K562 (cell line): ENCODE results near the gene C1QTNF8. TPM values are rescaled to one million over a fixed set of nuclear protein-coding genes. Genes with fewer than 3 reads are reported as not detected.

ENCODE experiments used
- ATAC-seq: fragments of 200-7000 bp; cut with Tn5 transposase; 3 replicates; pipeline ENCODE4 v1.9.1; 2020; ENCODE audit warnings: moderate library complexity
- BruUV-seq: library from RNA; stranded (reverse); fragments of 400-500 nt; replicated peaks from 2 replicates; lab custom pipeline; 2021; lab: Mats Ljungman, UMichigan
- CTCF ChIA-PET: fragments of 300-600 bp; formaldehyde crosslinking; extraction: SDS; loops from one replicate; lab custom pipeline; 2021; ENCODE audit warnings: low intra/inter-chr PET ratio; lab: Yijun Ruan, JAX
- POLR2A ChIA-PET: fragments of 300-600, 350-650 bp; sonication (Branson Sonifier 250); formaldehyde crosslinking; extraction: SDS; loops from one replicate; lab custom pipeline; 2021; ENCODE audit warnings: antibody characterized with exemption, inconsistent platforms; lab: Yijun Ruan, JAX
- DNase-seq, 4 experiments: peaks; one replicate each; pipeline versions ENCODE4 v3.0.0 to v3.0.0-alpha.2; 2011 to 2018; ENCODE audit warnings: low spot score in 3 of 4, mixed read lengths in 3 of 4; ENCODE audit errors: extremely low read depth in 1 of 4
- FAIRE-seq: peaks from 2 replicates; lab custom pipeline; 2011; peaks lifted over from hg19 to GRCh38; lab: Jason Lieb, UNC
- H2AFZ ChIP-seq: 2 replicates; pipeline ENCODE4 v1.6.0; 2011; ENCODE audit warnings: low read depth, low read length, control low read depth, inconsistent platforms
- H3K27ac ChIP-seq: fragments of 200-600 bp; 3 replicates; pipeline ENCODE4 v1.8.0; 2011; ENCODE audit warnings: low read depth, mild to moderate bottlenecking, control low read depth, inconsistent platforms, low read length, moderate library complexity, mixed read lengths; ENCODE audit errors: extremely low read depth
- H3K27me3 ChIP-seq, 2 experiments: fragments of 300-600 bp in 1 of 2; 2 replicates in 1 of 2; 3 replicates in 1 of 2; pipeline versions ENCODE4 v1.6.0 to v1.8.0; 2011; ENCODE audit warnings: inconsistent platforms in 2 of 2, low read length in 2 of 2, mild to moderate bottlenecking in 1 of 2, mixed read lengths in 1 of 2, moderate library complexity in 1 of 2; ENCODE audit not compliant: control insufficient read depth in 2 of 2, insufficient read depth in 2 of 2
- H3K36me3 ChIP-seq: fragments of 300-600 bp; 3 replicates; pipeline ENCODE4 v1.8.0; 2011; ENCODE audit warnings: mild to moderate bottlenecking, low read length, inconsistent platforms; ENCODE audit not compliant: control insufficient read depth, insufficient read depth
- H3K4me1 ChIP-seq, 2 experiments: fragments of 200-600 bp in 1 of 2; replicated peaks in 1 of 2; 2 replicates in 1 of 2; 3 replicates in 1 of 2; pipeline versions ENCODE4 v1.5.1 to v1.8.0; 2011; ENCODE audit warnings: inconsistent platforms in 2 of 2, low read length in 2 of 2, mild to moderate bottlenecking in 1 of 2, mixed read lengths in 1 of 2, moderate library complexity in 1 of 2; ENCODE audit not compliant: control insufficient read depth in 2 of 2, insufficient read depth in 2 of 2
- H3K4me2 ChIP-seq: 2 replicates; pipeline ENCODE4 v1.6.1; 2011; ENCODE audit warnings: low read length, control low read depth, inconsistent platforms, mixed read lengths; ENCODE audit not compliant: insufficient read depth
- H3K4me3 ChIP-seq: fragments of 200-600 bp; sonication (generic), shearing (Covaris generic); 2 replicates; pipeline ENCODE4 v1.5.1; 2016; ENCODE audit warnings: control low read depth, inconsistent platforms
- H3K79me2 ChIP-seq: fragments of 200-600 bp; 3 replicates; pipeline ENCODE4 v1.8.0; 2011; ENCODE audit warnings: low read length, inconsistent platforms; ENCODE audit not compliant: control insufficient read depth, insufficient read depth
- H3K9ac ChIP-seq, 2 experiments: 2 replicates each; pipeline versions ENCODE4 v1.6.0 to v1.6.1; 2011; ENCODE audit warnings: low read depth in 2 of 2, low read length in 2 of 2, control low read depth in 1 of 2, inconsistent platforms in 1 of 2, mild to moderate bottlenecking in 1 of 2, mixed read lengths in 1 of 2; ENCODE audit not compliant: insufficient read depth in 1 of 2
- H3K9me1 ChIP-seq: one replicate; pipeline ENCODE4 v1.6.0; 2011; ENCODE audit warnings: inconsistent platforms, mild to moderate bottlenecking, low read length, moderate library complexity; ENCODE audit not compliant: control insufficient read depth, insufficient read depth
- H3K9me3 ChIP-seq: replicated peaks from 2 replicates; pipeline ENCODE4 v1.5.1; 2011; ENCODE audit warnings: low read depth, low read length, inconsistent platforms; ENCODE audit not compliant: control insufficient read depth, insufficient read depth
- H4K20me1 ChIP-seq: replicated peaks from 2 replicates; pipeline ENCODE4 v1.6.1; 2011; ENCODE audit warnings: low read length, inconsistent platforms, mixed read lengths; ENCODE audit not compliant: control insufficient read depth, insufficient read depth
- CBX3 ChIP-seq, 2 experiments: IDR thresholded peaks; 1 replicate in 1 of 2; 2 replicates in 1 of 2; pipeline ENCODE4 v1.6.1; 2012; ENCODE audit warnings: inconsistent platforms in 2 of 2, low read length in 2 of 2, borderline replicate concordance in 1 of 2, control low read depth in 1 of 2
- EHMT2 ChIP-seq: fragments of 450-650 bp; IDR thresholded peaks from 2 replicates; pipeline ENCODE4 v1.6.1; 2018; ENCODE audit warnings: antibody characterized with exemption
- FOXK1 ChIP-seq: sonication (generic); formaldehyde crosslinking; IDR thresholded peaks from 2 replicates; pipeline ENCODE4 v1.8.0; 2022; ENCODE audit warnings: missing genetic modification reagents, mild to moderate bottlenecking, borderline replicate concordance
- U2AF1 ChIP-seq: fragments of 200-400 bp; formaldehyde crosslinking; optimal IDR thresholded peaks from 2 replicates; pipeline ENCODE3; 2017; ENCODE audit warnings: mild to moderate bottlenecking, low read depth, low read length, moderate library complexity
- UBTF ChIP-seq, 2 experiments: IDR thresholded peaks; 2 replicates each; pipeline ENCODE4 v1.6.1; 2012; ENCODE audit warnings: improper control_type of control experiment in 2 of 2, low read depth in 2 of 2, low read length in 2 of 2, borderline replicate concordance in 1 of 2
- ZFP36 ChIP-seq: fragments of 150-350 bp; IDR thresholded peaks from 2 replicates; pipeline ENCODE4 v1.6.1; 2018; ENCODE audit warnings: low read length, low read depth; ENCODE audit not compliant: partially characterized antibody
- WGBS: fragments of 100-300 bp; shearing (Covaris generic); methylation state at CpG from one replicate; pipeline ENCODE4 v1.1.6; 2016; ENCODE audit warnings: low coverage, mixed read lengths; ENCODE audit not compliant: insufficient coverage; ENCODE audit errors: missing lambda C conversion rate; 5-methylcytosine and 5-hydroxymethylcytosine counted together
- in situ Hi-C: fragments of 300-500 bp; cut with MboI; formaldehyde crosslinking; loops from 4 replicates; pipeline ENCODE4 v1.15.0; 2018; ENCODE audit warnings: inconsistent platforms, mixed read lengths
- intact Hi-C: fragments of 100-400 bp; cut with micrococcal nuclease; formaldehyde crosslinking; loops from 2 replicates; pipeline ENCODE4 v1.14.2; 2022
- polyA plus RNA-seq, 8 experiments: library from polyadenylated mRNA; depleted of rRNA in 4 of 8; stranded (reverse) in 5 of 8; unstranded in 3 of 8; fragments of >200 nt; fragmentation: Nextera tagmentation in 2 of 8; fragmentation: Illumina TruSeq in 1 of 8; extraction: Ambion mirVana in 2 of 8; extraction: Trizol in 1 of 8; gene quantifications; 2 replicates each; pipeline versions ENCODE4 v1.2.1 to v1.2.3, GENCODE V29; 2011 to 2014; ENCODE audit warnings: inconsistent platforms in 1 of 8, missing spikeins in 1 of 8
- total RNA-seq, 7 experiments: library from RNA; depleted of rRNA in 6 of 7; stranded (reverse); fragments of >200 nt in 6 of 7; fragmentation: Illumina TruSeq in 2 of 7; extraction: Trizol in 2 of 7; gene quantifications; 2 replicates each; pipeline versions ENCODE4 v1.2.1 to v1.2.3, GENCODE V29; 2011 to 2021; ENCODE audit warnings: low replicate concordance in 1 of 7

The C1QTNF8 gene
- total and polyA plus RNA-seq, 9 of the 15 experiments (the other 6 are each of a cell fraction or from before 2014, with no cell fraction given), result not detected

- peaks cover 15 to 52% of the 10 kb centered on the region in 2 experiments for H3K27me3 ChIP-seq
- H3K36me3 ChIP-seq, result no peaks in the 10 kb centered on the region
- no peak overlapping the region for H3K4me2 ChIP-seq
- no peak overlapping the region for H3K9ac ChIP-seq
- FAIRE-seq (no peak), DNase-seq (no peak), ATAC-seq (no peak)
- WGBS, result 6% methylated on average over 40 of the region's 42 CpGs
- H3K79me2 ChIP-seq, result no peaks in the 10 kb centered on the region
- H4K20me1 ChIP-seq, result 0 out of 2 replicates have a peak, but pooled peaks cover 7% of the 10 kb centered on the region
- H3K4me1 ChIP-seq, result peaks cover 0 to 29% of the 10 kb centered on the region in 2 experiments; a peak in 2 of 5 replicates
- H3K4me3 ChIP-seq, result no peak overlapping the region
- intact Hi-C loops, result no loop called here
- H3K9me3 ChIP-seq, result no peaks in the 10 kb centered on the region
- ChIA-PET CTCF (no interaction called here), POLR2A (interaction anchor here (0.6 to 0.8 kb wide), 3 partner anchors 15 to 241 kb away, joined by 3 read pairs; no protein-coding TSS in a partner anchor)
- TF ChIP-seq CBX3 (IDR thresholded peaks at IDR 0.05; ENCODE audit: borderline replicate concordance in 1 of 2, low read length in 2 of 2) (no peak), U2AF1 (no peak), FOXK1 (CRISPR knock-in tag) (no peak), UBTF (IDR thresholded peaks at IDR 0.05; ENCODE audit: borderline replicate concordance in 1 of 2, low read depth in 2 of 2, low read length in 2 of 2) (0 out of 4 replicates have a peak, but pooled peaks of 1 of the 2 experiments have one; percentile 23), EHMT2 (no peak), ZFP36 (no peak)
- in situ Hi-C loops, result no loop called here
- no peak overlapping the region for H2AFZ ChIP-seq
- H3K9me1 ChIP-seq, result no peaks in the 10 kb centered on the region
- H3K27ac ChIP-seq, result no peak overlapping the region
- BruUV-seq, result no TSS peak
Observed at GRCh38 chr16:1060416-1061340, 35.4 kb downstream of the C1QTNF8 start.
